GM19452 (cell line): ENCODE data around the gene NTRK3.
"Not testable (repeated sequence)": the region's sequence is repeated elsewhere in the genome, so short reads cannot be mapped to it uniquely, and the experiment has no call there.

Experiments
- ATAC-seq: cut with Tn5 transposase; IDR thresholded peaks from one replicate; pipeline ENCODE4 v1.9.1; 2021; ENCODE audit not compliant: unreplicated experiment

Gene NTRK3

GRCh38 chr15:88038261-88038660 is 218.3 kb downstream of the NTRK3 start:
- no peak for ATAC-seq

GRCh38 chr15:88036154-88036839 is 220.2 kb downstream of the NTRK3 start:
- ATAC-seq, result no peak

GRCh38 chr15:88035381-88035780 is 221.2 kb downstream of the NTRK3 start:
- no peak for ATAC-seq

- not testable (repeated sequence) for ATAC-seq
Observed at GRCh38 chr15:88033421-88033820, 223.1 kb downstream of the NTRK3 start.

- no peak for ATAC-seq
Observed at GRCh38 chr15:88032787-88033186, 223.8 kb downstream of the NTRK3 start.

GRCh38 chr15:88031461-88031860 is 225.1 kb downstream of the NTRK3 start:
- no peak for ATAC-seq

- ATAC-seq, result no peak
Observed at GRCh38 chr15:88029696-88030095, 226.8 kb downstream of the NTRK3 start.

GRCh38 chr15:88028024-88028423 is 228.5 kb downstream of the NTRK3 start:
- no peak for ATAC-seq

GRCh38 chr15:88023914-88024313 is 232.6 kb downstream of the NTRK3 start:
- no peak for ATAC-seq

GRCh38 chr15:88022716-88023115 is 233.8 kb downstream of the NTRK3 start:
- no peak for ATAC-seq

GRCh38 chr15:88021601-88022000 is 234.9 kb downstream of the NTRK3 start:
- ATAC-seq, result no peak

- ATAC-seq, result no peak
Observed at GRCh38 chr15:88020806-88021205, 235.7 kb downstream of the NTRK3 start.

GRCh38 chr15:88019656-88020055 is 236.9 kb downstream of the NTRK3 start:
- ATAC-seq, result no peak

- ATAC-seq, result no peak
Observed at GRCh38 chr15:88018869-88019641, 237.5 kb downstream of the NTRK3 start.

- ATAC-seq, result no peak
Observed at GRCh38 chr15:88017753-88018152, 238.8 kb downstream of the NTRK3 start.

- no peak for ATAC-seq
Observed at GRCh38 chr15:88016406-88016805, 240.1 kb downstream of the NTRK3 start.

GRCh38 chr15:88015228-88015860 is 241.2 kb downstream of the NTRK3 start:
- ATAC-seq, result no peak

- no peak for ATAC-seq
Observed at GRCh38 chr15:88014454-88015160, 241.9 kb downstream of the NTRK3 start.

- ATAC-seq, result no peak
Observed at GRCh38 chr15:88013111-88013510, 243.4 kb downstream of the NTRK3 start.

- ATAC-seq, result no peak
Observed at GRCh38 chr15:88012688-88013087, 243.9 kb downstream of the NTRK3 start.

- no peak for ATAC-seq
Observed at GRCh38 chr15:88012233-88012632, 244.3 kb downstream of the NTRK3 start.
